Astrocyte of the cerebellum (primary cell): ENCODE data around the gene FAM32A.

Source experiments
- DNase-seq: peaks from one replicate; pipeline ENCODE4 v3.0.0-alpha.2; 2011; ENCODE audit warnings: low read depth
- H3K4me3 ChIP-seq: 2 replicates; pipeline ENCODE4 v1.5.1; 2011; ENCODE audit warnings: mild to moderate bottlenecking, low read depth, low read length, moderate library complexity
- in situ Hi-C: cut with HindIII; loops from 2 replicates; pipeline ENCODE4 v1.10.0; 2017; ENCODE audit warnings: low sequenced_read_pairs
- TF ChIP-seq, protein P1 (sequence below): IDR thresholded peaks from 2 replicates; pipeline ENCODE4 v1.5.1; 2012; ENCODE audit warnings: low read length, low read depth, moderate library complexity, mild to moderate bottlenecking; ENCODE audit errors: missing control alignments

Gene FAM32A

DNA sequence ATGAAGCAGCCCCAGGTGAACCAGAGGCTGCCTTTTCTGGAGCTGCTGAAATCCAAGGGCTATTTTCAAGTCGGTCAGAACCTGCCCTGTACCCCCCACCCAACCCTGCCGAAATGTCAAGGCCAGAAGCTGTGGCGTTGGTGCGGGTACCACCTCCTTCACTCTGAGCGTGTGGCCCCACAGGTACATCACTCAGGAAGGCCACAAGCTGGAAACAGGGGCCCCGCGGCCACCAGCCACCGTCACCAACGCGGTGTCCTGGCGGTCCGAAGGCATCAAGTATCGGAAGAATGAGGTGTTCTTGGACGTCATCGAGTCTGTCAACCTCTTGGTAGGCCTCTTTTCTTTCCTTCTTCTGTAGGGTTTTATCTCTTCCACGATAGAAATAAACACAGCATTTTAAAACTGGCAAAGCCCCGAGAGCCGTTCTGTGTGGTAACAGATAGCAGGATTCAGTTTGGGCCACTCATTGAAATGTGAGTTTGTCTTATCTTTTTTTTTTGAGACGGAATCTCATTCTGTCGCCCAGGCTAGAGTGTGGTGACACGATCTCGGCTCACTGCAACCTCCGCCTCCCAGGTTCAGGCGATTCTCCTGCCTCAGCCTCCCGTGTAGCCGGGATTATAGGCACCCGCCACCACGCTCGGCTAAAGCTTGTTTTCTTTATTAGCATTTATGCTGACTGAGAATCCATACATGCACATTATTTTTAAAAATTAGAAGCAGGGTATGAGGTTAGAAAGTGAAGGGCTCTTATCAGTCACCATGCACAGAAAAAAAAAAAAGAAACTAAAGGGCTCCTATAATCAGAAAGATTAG, 23.8 kb downstream of the FAM32A start:
- in situ Hi-C loops: no loop called here
- TF ChIP-seq, protein P1, sequence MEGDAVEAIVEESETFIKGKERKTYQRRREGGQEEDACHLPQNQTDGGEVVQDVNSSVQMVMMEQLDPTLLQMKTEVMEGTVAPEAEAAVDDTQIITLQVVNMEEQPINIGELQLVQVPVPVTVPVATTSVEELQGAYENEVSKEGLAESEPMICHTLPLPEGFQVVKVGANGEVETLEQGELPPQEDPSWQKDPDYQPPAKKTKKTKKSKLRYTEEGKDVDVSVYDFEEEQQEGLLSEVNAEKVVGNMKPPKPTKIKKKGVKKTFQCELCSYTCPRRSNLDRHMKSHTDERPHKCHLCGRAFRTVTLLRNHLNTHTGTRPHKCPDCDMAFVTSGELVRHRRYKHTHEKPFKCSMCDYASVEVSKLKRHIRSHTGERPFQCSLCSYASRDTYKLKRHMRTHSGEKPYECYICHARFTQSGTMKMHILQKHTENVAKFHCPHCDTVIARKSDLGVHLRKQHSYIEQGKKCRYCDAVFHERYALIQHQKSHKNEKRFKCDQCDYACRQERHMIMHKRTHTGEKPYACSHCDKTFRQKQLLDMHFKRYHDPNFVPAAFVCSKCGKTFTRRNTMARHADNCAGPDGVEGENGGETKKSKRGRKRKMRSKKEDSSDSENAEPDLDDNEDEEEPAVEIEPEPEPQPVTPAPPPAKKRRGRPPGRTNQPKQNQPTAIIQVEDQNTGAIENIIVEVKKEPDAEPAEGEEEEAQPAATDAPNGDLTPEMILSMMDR: no peak
- no peak for DNase-seq

DNA sequence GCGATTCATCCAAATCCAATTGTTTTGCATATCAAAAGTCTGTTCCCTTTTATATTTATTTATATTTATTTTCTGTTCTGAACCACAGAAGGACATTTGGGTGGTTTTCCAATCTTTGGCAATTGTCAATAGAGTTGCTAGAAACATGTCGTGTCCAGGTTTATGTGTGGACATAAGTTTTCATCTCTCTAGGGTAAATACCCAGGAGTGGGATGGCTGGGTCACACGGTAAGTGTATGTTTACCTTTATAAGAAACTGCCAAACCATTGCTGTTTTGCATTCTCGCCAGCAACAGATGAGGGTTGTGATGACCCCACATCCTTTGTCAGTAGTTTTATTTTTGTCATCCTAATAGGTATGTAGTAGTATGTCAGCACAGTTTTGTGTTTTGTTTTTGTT, 25.0 kb downstream of the FAM32A start:
- no peak overlapping the region for H3K4me3 ChIP-seq
- in situ Hi-C loops: loop anchor here (10.0 kb wide), 1 partner anchor 185 kb away; no protein-coding TSS in a partner anchor
- DNase-seq: no peak
- TF ChIP-seq, protein P1: no peak

More for the DNA sequence above, 23.8 kb downstream of the FAM32A start:
- no peak overlapping the region for H3K4me3 ChIP-seq

DNA sequence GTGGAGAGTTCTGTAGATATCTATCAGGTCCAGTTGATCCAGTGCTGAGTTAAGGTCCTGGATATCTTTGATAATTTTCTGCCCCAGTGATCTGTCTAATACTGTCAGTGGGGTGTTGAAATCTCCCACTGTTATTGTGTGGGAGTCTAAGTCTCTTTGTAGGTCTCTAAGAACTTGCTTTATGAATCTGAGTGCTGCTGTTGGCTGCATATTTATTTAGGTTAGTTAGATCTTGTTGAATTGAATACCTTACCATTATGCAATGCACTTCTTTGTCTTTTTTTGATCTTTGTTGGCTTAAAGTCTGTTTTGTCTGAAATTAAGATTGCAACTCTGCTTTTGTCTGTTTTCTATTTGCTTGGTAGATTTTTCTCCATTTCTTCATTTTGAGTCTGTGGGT, 27.9 kb downstream of the FAM32A start:
- TF ChIP-seq, protein P1: no peak
- H3K4me3 ChIP-seq: no peak overlapping the region
- in situ Hi-C loops: loop anchor here (10.0 kb wide), 1 partner anchor 182 kb away; no protein-coding TSS in a partner anchor
- DNase-seq: no peak

DNA sequence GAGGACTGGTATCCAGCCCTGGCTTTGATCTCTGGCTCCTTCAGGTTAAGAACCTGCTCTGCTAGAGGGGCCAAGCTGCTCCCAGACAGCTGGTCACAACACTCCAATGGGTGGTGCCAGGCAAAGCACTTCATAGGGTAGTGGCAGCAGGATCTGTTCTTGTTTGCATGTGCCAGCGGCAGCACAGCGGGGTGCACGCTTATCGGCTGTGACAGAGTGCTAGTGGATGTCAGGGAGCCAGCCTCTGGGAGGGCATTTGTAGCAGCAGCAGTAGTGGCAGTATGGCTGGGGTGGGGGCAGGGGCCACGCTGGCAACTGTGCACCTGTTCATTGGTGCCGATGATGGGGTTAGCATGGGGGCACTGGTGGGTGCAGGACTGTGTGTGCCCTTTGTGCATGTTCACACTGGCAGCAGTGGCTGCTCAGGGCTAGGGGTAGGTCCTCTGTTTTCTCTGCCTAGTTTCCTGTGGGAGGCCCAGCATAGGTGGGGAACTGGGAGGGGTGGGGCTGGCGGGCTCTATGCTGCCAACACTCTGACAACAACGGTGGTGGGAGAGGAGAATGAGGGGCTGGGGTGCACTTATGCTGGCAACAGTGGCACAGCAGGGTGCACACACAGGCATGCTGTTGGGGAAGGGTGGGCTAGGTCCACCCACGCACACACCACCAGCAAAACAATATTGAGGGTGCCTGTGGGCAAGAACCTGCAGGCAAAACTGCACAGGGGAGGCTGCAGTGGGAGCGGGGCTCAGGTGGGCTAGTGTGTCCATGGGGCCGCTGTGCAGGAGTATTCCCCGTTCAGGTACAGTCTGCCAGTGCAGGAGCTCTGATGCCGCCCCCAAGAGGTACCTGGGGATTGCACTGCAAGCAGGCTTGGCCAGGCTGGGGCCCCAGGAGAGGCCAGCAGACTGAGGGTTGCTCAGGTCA, 31.8 kb downstream of the FAM32A start:
- H3K4me3 ChIP-seq: no peak overlapping the region
- in situ Hi-C loops: loop anchor here (10.0 kb wide), 1 partner anchor 178 kb away; no protein-coding TSS in a partner anchor
- TF ChIP-seq, protein P1: no peak
- DNase-seq: no peak

DNA sequence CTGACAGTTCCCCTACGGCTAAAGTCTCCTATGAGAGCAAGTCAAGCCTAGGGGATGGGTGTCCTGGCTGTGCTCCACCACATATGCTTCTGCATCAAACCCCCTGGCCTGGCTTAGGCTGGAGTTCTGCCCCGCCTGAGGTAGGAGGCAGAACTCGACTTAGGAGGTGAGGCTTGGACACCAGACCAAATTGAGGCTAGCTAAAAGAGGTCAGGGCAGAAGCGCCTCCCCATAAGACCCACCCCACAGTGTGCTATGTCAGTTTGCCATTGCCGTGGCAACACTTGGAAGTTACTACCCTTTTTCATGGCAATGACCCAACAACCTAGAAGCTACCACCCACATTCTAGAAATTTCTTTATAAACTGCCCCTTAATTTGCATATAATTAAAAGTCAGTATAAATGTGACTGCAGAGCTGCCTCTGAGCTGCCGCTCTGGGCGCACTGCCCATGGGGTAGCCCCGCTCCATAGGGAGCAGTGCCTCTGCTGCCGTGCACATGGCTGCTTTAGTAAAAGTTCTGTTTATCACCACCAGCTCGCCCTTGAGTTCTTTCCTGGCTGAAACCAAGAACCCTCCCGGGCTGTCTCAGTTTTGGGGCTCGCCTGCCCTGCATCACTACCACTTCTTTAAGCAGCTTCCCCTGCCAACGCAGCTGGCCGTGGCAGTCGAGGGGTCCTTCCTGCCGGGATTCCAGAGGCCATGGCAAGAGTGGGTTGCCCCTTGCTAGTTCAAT, 32.7 kb downstream of the FAM32A start:
- no peak overlapping the region for H3K4me3 ChIP-seq
- in situ Hi-C loops: loop anchor here (10.0 kb wide), 1 partner anchor 177 kb away; no protein-coding TSS in a partner anchor
- TF ChIP-seq, protein P1: no peak
- DNase-seq: no peak

DNA sequence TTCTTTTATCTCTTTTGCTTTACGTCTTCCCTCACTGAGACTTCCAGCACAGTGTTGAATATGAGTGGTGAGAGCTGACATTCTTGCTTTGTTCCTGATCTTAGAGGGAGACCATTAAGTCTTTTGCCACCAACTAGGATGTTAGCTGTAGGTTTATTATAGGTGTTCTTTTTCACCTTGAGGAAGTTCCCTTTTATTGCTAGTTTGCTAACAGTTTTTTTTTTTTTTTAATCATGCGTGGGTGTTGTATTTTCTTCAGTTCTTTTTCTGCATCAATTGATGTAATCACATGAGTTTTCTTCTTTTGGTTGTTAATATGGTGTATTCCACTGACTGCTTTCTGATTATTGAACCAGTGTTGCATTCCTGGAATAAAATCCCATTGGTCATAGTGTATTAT, 33.6 kb downstream of the FAM32A start:
- in situ Hi-C loops: loop anchor here (10.0 kb wide), 1 partner anchor 176 kb away; no protein-coding TSS in a partner anchor
- no peak for DNase-seq
- TF ChIP-seq, protein P1: no peak
- H3K4me3 ChIP-seq: no peak overlapping the region
